ENCODE measurements around the gene MOK.

DNA sequence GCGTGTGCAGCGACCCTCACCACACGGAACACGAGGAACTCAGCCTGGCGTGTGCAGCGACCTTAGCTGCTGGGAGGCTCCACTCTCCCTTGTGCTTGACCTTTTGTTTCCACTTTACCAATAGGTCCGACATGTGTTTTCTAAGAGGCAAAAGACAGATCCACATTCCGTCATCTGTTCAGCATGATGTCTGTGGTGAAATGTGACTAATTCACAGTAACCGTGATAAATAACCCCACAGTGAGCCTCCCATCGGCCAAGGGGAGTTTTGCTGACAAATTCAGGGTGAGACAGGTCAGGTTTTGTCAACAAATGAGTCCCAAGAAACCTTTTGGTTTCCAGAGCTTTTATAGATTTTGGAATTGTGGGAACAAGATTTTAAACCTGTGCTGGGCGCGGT is 55.9 kb downstream of the MOK start:
- TF ChIP-seq, protein P1, sequence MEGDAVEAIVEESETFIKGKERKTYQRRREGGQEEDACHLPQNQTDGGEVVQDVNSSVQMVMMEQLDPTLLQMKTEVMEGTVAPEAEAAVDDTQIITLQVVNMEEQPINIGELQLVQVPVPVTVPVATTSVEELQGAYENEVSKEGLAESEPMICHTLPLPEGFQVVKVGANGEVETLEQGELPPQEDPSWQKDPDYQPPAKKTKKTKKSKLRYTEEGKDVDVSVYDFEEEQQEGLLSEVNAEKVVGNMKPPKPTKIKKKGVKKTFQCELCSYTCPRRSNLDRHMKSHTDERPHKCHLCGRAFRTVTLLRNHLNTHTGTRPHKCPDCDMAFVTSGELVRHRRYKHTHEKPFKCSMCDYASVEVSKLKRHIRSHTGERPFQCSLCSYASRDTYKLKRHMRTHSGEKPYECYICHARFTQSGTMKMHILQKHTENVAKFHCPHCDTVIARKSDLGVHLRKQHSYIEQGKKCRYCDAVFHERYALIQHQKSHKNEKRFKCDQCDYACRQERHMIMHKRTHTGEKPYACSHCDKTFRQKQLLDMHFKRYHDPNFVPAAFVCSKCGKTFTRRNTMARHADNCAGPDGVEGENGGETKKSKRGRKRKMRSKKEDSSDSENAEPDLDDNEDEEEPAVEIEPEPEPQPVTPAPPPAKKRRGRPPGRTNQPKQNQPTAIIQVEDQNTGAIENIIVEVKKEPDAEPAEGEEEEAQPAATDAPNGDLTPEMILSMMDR (IDR thresholded peaks at IDR 0.05; ENCODE audit: low read depth, low read length), result no peak
- TF ChIP-seq POLR2A (IDR thresholded peaks at IDR 0.05; ENCODE audit: extremely low read depth, insufficient read length), result no peak

All from NB4 (cell line).